Small intestine (tissue), 7 donors: Measurements from ENCODE around the gene C1orf226. TPM values are rescaled to one million over a fixed set of nuclear protein-coding genes. Genes with fewer than 3 reads are reported as not detected.

Experiments
- DNase-seq, 2 donors: peaks; one replicate each; pipeline versions ENCODE4 v3.0.0 to v3.0.0-alpha.2; 2013
- FAIRE-seq: peaks from 2 replicates; lab custom pipeline; 2012; peaks lifted over from hg19 to GRCh38; lab: Jason Lieb, UNC
- H3K27ac ChIP-seq, 3 donors: one replicate each; pipeline ENCODE4 v1.5.1; 2013; ENCODE audit warnings: low read length in 2 of 3, mild to moderate bottlenecking in 2 of 3, control low read depth in 1 of 3, inconsistent platforms in 1 of 3, low read depth in 1 of 3, moderate library complexity in 1 of 3
- H3K27me3 ChIP-seq, 3 donors: one replicate each; pipeline ENCODE4 v1.6.1; 2013; ENCODE audit warnings: low read length in 3 of 3, inconsistent platforms in 1 of 3; ENCODE audit not compliant: control insufficient read depth in 3 of 3, insufficient read depth in 3 of 3
- H3K36me3 ChIP-seq, 3 donors: one replicate each; pipeline ENCODE4 v1.6.1; 2013; ENCODE audit warnings: low read length in 3 of 3, inconsistent platforms in 1 of 3, low read depth in 1 of 3, mild to moderate bottlenecking in 1 of 3, moderate library complexity in 1 of 3; ENCODE audit not compliant: control insufficient read depth in 3 of 3, insufficient read depth in 2 of 3
- H3K4me1 ChIP-seq, 3 donors: one replicate each; pipeline ENCODE4 v1.6.1; 2013; ENCODE audit warnings: low read length in 2 of 3, inconsistent platforms in 1 of 3, low read depth in 1 of 3, mild to moderate bottlenecking in 1 of 3, moderate library complexity in 1 of 3; ENCODE audit not compliant: control insufficient read depth in 3 of 3, insufficient read depth in 2 of 3
- H3K4me3 ChIP-seq, 3 donors: one replicate each; pipeline ENCODE4 v1.5.1; 2013; ENCODE audit warnings: low read length in 3 of 3, control low read depth in 1 of 3, inconsistent platforms in 1 of 3, low read depth in 1 of 3, mild to moderate bottlenecking in 1 of 3, moderate library complexity in 1 of 3
- H3K9me3 ChIP-seq, 2 donors: one replicate each; pipeline ENCODE4 v1.6.1; 2013; ENCODE audit warnings: low read depth in 1 of 2, low read length in 1 of 2; ENCODE audit not compliant: control insufficient read depth in 2 of 2, insufficient read depth in 1 of 2
- WGBS, 3 donors: extraction: QIAGEN DNeasy Blood & Tissue Kit; methylation state at CpG; one replicate each; pipeline ENCODE4 v1.1.7; 2013; 5-methylcytosine and 5-hydroxymethylcytosine counted together
- polyA plus RNA-seq, 4 donors: library from polyadenylated mRNA; stranded (reverse) in 3 of 4; unstranded in 1 of 4; fragments of 200-250 nt in 3 of 4; fragments of 120-200 nt in 1 of 4; gene quantifications; one replicate each; pipeline versions ENCODE4 v1.2.1 to v1.2.3, GENCODE V29; 2013
- donor health status: healthy with polysubstance abuse.
- donor health status: control.
- donor health status: control.
- donor health status: Bipolar disorder and iron deficiency.
- donor health status: healthy.

Gene C1orf226
- polyA plus RNA-seq, 4 donors: 8.1 to 14.1 (median 13.2) TPM

- Histone ChIP-seq H3K4me3 (peak overlapping the region in 2 of 3 donors; percentile 20 to 35), H3K9me3 (no peaks in the 10 kb centered on the region), H3K27me3 (no peaks in the 10 kb centered on the region), H3K27ac (no peak overlapping the region), H3K4me1 (peaks cover 0 to 11% (median 0%) of the 10 kb centered on the region in 3 donors), H3K36me3 (peaks cover 0 to 35% (median 4%) of the 10 kb centered on the region in 3 donors)
- FAIRE-seq (no peak), DNase-seq (peak in 1 of 2 donors; percentile 25)
- 84 to 93% (median 88%) methylated on average over 33 to 36 of the region's 36 CpGs for WGBS, 3 donors
Measured at GRCh38 chr1:162367073-162367472, 14.5 kb upstream of the C1orf226 start.

GRCh38 chr1:162367772-162368171 is 13.8 kb upstream of the C1orf226 start:
- Histone ChIP-seq H3K4me1 (peaks cover 0 to 18% (median 4%) of the 10 kb centered on the region in 3 donors), H3K9me3 (no peaks in the 10 kb centered on the region), H3K36me3 (peaks cover 0 to 35% (median 4%) of the 10 kb centered on the region in 3 donors), H3K27ac (no peak overlapping the region), H3K27me3 (no peaks in the 10 kb centered on the region), H3K4me3 (no peak overlapping the region)
- WGBS, 3 donors: 83 to 90% (median 85%) methylated on average over 10 of the region's 10 CpGs
- FAIRE-seq (no peak), DNase-seq (no peak)

DNA sequence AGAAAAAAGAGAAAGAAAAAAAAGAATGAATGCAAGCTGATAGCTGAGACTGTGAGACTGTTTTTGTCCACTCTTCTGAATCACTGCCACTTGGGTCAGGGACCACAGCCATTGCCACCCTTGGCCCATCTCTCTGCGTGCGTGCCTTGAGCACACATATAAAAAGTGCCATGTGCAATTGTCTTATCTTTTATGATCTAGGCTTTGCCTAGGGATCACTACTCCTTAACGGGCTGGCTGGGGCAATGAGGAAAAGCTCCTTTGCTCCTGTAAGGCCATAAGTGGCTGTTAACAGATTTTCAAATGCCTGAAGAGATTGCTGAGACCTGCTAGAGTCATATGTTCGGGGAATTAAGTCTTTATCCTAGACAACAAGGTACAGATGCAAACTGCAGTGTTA is 13.1 kb upstream of the C1orf226 start:
- FAIRE-seq (no peak), DNase-seq (peak in 1 of 2 donors; percentile 20)
- no peaks in the 10 kb centered on the region for H3K9me3 ChIP-seq
- no peak overlapping the region for H3K27ac ChIP-seq
- peaks cover 0 to 37% (median 4%) of the 10 kb centered on the region in 3 donors for H3K36me3 ChIP-seq
- no peak overlapping the region for H3K4me3 ChIP-seq
- no peaks in the 10 kb centered on the region for H3K27me3 ChIP-seq
- 36 to 62% (median 48%) methylated on average over 4 of the region's 4 CpGs for WGBS, 3 donors
- H3K4me1 ChIP-seq: peaks cover 0 to 23% (median 6%) of the 10 kb centered on the region in 3 donors

- H3K4me1 ChIP-seq: peaks cover 0 to 23% (median 6%) of the 10 kb centered on the region in 3 donors
- H3K36me3 ChIP-seq: peaks cover 0 to 45% (median 4%) of the 10 kb centered on the region in 3 donors
- FAIRE-seq: no peak
- H3K9me3 ChIP-seq: no peaks in the 10 kb centered on the region
- 89 to 96% (median 90%) methylated on average over 7 of the region's 7 CpGs for WGBS, 3 donors
- no peak overlapping the region for H3K4me3 ChIP-seq
- no peak overlapping the region for H3K27ac ChIP-seq
- no peak for DNase-seq
- H3K27me3 ChIP-seq: no peaks in the 10 kb centered on the region
Measured at GRCh38 chr1:162369571-162369970, 12.0 kb upstream of the C1orf226 start.

DNA sequence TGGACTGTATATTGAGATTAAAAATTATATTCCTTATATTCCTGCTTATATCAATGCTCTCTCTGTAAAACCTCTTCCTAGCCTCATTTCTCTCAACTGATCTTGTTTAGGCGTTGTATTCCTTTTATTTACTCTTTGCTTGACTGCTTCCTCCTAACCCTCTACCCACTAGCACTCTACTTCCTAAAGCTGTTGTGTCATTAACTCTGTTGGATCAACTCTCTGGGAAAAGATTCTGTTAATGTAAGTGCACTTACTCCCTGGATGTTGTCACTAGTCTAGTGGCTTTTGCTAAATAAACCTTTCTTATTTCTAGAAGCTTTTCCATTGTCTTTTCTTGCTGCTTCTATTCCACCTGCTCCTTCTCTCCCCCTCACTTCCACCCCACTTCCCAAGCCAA is 11.4 kb upstream of the C1orf226 start:
- DNase-seq (no peak), FAIRE-seq (no peak)
- Histone ChIP-seq H3K9me3 (no peaks in the 10 kb centered on the region), H3K27me3 (no peaks in the 10 kb centered on the region), H3K27ac (no peak overlapping the region), H3K36me3 (peaks cover 0 to 48% (median 4%) of the 10 kb centered on the region in 3 donors), H3K4me1 (peaks cover 0 to 21% (median 6%) of the 10 kb centered on the region in 3 donors), H3K4me3 (no peak overlapping the region)
- WGBS, 3 donors: 86 to 91% (median 91%) methylated on average over 1 of the region's 1 CpG

- Histone ChIP-seq H3K9me3 (no peaks in the 10 kb centered on the region), H3K4me1 (peaks cover 0 to 17% (median 6%) of the 10 kb centered on the region in 3 donors), H3K4me3 (no peak overlapping the region), H3K36me3 (peaks cover 0 to 51% (median 4%) of the 10 kb centered on the region in 3 donors), H3K27me3 (no peaks in the 10 kb centered on the region), H3K27ac (no peak overlapping the region)
- DNase-seq (no peak), FAIRE-seq (no peak)
- WGBS, 3 donors: 88 to 99% (median 90%) methylated on average over 3 of the region's 3 CpGs
Measured at GRCh38 chr1:162370721-162371120, 10.8 kb upstream of the C1orf226 start.

DNA sequence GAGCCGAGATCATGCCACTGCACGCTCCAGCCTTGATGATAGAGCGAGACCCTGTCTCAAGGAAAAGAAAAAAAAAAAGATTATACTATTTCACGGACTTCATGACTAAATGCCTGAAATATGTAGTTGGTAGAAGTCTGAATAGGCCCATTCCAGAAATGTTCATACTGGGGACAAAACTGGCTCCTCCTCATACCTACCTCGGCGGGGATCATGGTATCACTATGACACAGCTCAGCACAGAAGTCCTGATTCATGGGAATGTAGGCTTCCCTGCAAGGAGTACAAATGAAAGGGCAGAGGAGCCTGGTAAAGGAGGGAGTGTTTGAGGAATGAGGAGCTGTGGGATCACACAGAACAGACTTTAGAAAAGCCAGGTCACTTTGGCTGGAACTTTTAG is 9.9 kb upstream of the C1orf226 start:
- Histone ChIP-seq H3K27me3 (no peaks in the 10 kb centered on the region), H3K9me3 (no peaks in the 10 kb centered on the region), H3K27ac (no peak overlapping the region), H3K4me1 (peaks cover 0 to 12% (median 6%) of the 10 kb centered on the region in 3 donors), H3K36me3 (peaks cover 0 to 51% (median 4%) of the 10 kb centered on the region in 3 donors), H3K4me3 (no peak overlapping the region)
- 80 to 88% (median 80%) methylated on average over 6 of the region's 6 CpGs for WGBS, 3 donors
- no peak for FAIRE-seq
- no peak for DNase-seq

DNA sequence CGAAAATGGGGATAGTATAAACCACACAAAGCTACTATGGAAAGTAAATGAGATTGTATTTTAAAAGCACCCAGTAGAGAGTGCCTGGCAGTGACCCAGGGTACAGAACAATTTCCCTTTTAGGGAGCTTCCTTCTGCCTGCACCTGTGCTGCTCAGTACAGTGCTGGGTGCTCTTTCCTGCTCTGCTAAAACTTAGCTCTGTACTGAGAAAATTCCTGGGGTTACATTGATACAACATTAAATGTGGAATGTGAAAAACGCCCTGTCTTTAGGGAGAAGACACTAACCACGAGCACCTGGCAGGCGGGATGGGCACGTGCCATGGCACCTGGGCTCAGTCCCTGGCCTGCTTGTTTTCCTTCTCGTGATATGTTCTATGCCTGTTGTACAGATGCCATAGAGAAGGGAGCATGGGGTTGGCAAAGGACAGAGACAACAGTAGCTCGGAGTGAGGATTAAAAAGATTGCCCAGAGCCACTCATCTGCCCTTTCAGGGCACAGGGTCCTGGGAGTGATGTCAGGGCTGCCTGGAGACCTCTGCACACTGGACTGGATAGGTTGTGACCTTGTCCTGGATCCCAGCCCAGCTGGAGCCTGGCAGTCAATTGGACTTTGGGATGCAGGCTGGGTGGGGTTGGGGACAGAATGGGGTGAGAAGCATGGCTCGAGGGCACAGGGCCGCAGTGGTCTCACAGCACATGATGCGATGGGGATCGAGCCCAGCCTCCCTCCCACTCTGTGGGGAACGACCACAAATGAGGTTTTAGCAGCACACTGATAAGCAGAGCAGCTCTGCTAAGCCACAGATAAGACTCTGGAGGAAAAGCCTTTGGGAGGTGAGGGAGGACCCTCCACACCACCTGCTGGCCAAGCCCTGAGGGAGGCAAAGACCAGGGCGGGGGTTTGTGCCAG is 9.1 kb upstream of the C1orf226 start:
- Histone ChIP-seq H3K4me1 (peaks cover 0 to 12% (median 6%) of the 10 kb centered on the region in 3 donors), H3K9me3 (no peaks in the 10 kb centered on the region), H3K36me3 (peaks cover 0 to 43% (median 1%) of the 10 kb centered on the region in 3 donors), H3K4me3 (no peak overlapping the region), H3K27me3 (no peaks in the 10 kb centered on the region), H3K27ac (peak overlapping the region in 1 of 3 donors; percentile 17)
- 12 to 46% (median 24%) methylated on average over 13 of the region's 13 CpGs for WGBS, 3 donors
- DNase-seq (peak in 1 of 2 donors; percentile 70), FAIRE-seq (no peak)
